ENCODE results near the gene TENM4. TPM values are rescaled to one million over a fixed set of nuclear protein-coding genes. Genes with fewer than 3 reads are reported as not detected.

The TENM4 gene
- polyA plus RNA-seq, 1 of the 3 experiments (the other 2 are of a cell fraction) = 16.7 TPM

GRCh38 chr11:78647986-78648875 is 792.6 kb downstream of the TENM4 start:
- Histone ChIP-seq H3K9me3 (no peaks in the 10 kb centered on the region), H3K9me2 (no peaks in the 10 kb centered on the region), H3K4me1 (ENCODE audit: control insufficient read depth in 1 of 2, insufficient read depth in 2 of 2, low read depth in 1 of 2, low read length in 1 of 2) (peaks cover 0 to 17% of the 10 kb centered on the region in 2 experiments; a peak in 1 of 4 replicates), H3F3A (replicated peaks; ENCODE audit: insufficient read depth) (no peaks in the 10 kb centered on the region), H3K4me2 (no peak overlapping the region), H3K27ac (ENCODE audit: low read depth in 2 of 2, low read length in 1 of 2) (no peak overlapping the region), H3K27me3 (ENCODE audit: insufficient read depth) (no peaks in the 10 kb centered on the region), H3K79me2 (ENCODE audit: insufficient read depth) (no peaks in the 10 kb centered on the region), H3K36me3 (replicated peaks in 1 of 2; ENCODE audit: control insufficient read depth in 1 of 2, insufficient read depth in 2 of 2, low read length in 1 of 2) (no peaks in the 10 kb centered on the region), H2AFZ (ENCODE audit: low read depth) (no peak overlapping the region), H3K4me3 (ENCODE audit: low read depth in 2 of 2, low read length in 1 of 2) (no peak overlapping the region), H4K20me1 (ENCODE audit: insufficient read depth) (no peaks in the 10 kb centered on the region), H3K9ac (no peak overlapping the region)
- CTCF ChIA-PET = interaction anchor here (0.6 to 6.8 kb wide), 21 partner anchors 8 to 1507 kb away, joined by 3 to 103 read pairs (median 8); partner anchors contain the start of gene TENM4
- peak; percentile 16 for DNase-seq
- POLR2A ChIA-PET = interaction anchor here (0.6 kb wide), 1 partner anchor 846 kb away, joined by 3 read pairs; no protein-coding TSS in a partner anchor
- WGBS (ENCODE audit: low lambda C conversion rate) = 69% methylated on average over 6 of the region's 9 CpGs
- TF ChIP-seq EZH2phosphoT487 (IDR thresholded peaks at IDR 0.05; ENCODE audit: borderline replicate concordance, low read depth) (no peak), GATA2 (CRISPR knock-in tag; IDR thresholded peaks at IDR 0.05) (no peak), EP300 (IDR thresholded peaks at IDR 0.05; ENCODE audit: borderline replicate concordance in 1 of 2, low read depth in 1 of 2, low read length in 1 of 2) (no peak), REST (IDR thresholded peaks at IDR 0.05; ENCODE audit: low read depth, low read length) (no peak), TCF12 (IDR thresholded peaks at IDR 0.05) (no peak), RAD21 (IDR thresholded peaks at IDR 0.05; ENCODE audit: low read length) (no peak), FOXJ3 (CRISPR knock-in tag; IDR thresholded peaks at IDR 0.05) (no peak), TEAD4 (IDR thresholded peaks at IDR 0.05; ENCODE audit: borderline replicate concordance, insufficient read depth) (no peak), CHD2 (IDR thresholded peaks at IDR 0.05; ENCODE audit: low read length, partially characterized antibody) (no peak), YY1 (IDR thresholded peaks at IDR 0.05; ENCODE audit: low read depth) (no peak), FOXM1 (IDR thresholded peaks at IDR 0.05; ENCODE audit: low read depth) (no peak), SMC3 (IDR thresholded peaks at IDR 0.05; ENCODE audit: low read depth, low read length) (no peak), PBX3 (IDR thresholded peaks at IDR 0.05) (no peak), RXRA (IDR thresholded peaks at IDR 0.05; ENCODE audit: borderline replicate concordance, low read depth) (no peak), MAX (IDR thresholded peaks at IDR 0.05; ENCODE audit: low read depth) (no peak), TAF1 (IDR thresholded peaks at IDR 0.05; ENCODE audit: borderline replicate concordance, low read depth, low read length) (no peak)

Data from SK-N-SH (cell line).